ENCODE results near the gene SLC18A2.

Gene SLC18A2

GRCh38 chr10:117240621-117241529 lies at the start of gene SLC18A2:
Gene SLC18A2 (plus strand): TSS chr10:117241114. CDS start chr10:117241694, 580 bp downstream.
- H3K4me3 ChIP-seq (ENCODE audit: control insufficient read depth, low read depth, low read length), result no peak within 1 kb of the TSS
- TF ChIP-seq CTCF (IDR thresholded peaks at IDR 0.05; ENCODE audit: control insufficient read depth, insufficient read depth, low read depth, low read length, missing control alignments), result no peak
- DNase-seq (ENCODE audit: low read depth), result no peak

GRCh38 chr10:117197189-117197588 lies 43.7 kb upstream of the SLC18A2 start, which contains the start of gene KCNK18:
Gene KCNK18 (plus strand): TSS chr10:117197489. CDS start chr10:117197489, 0 bp downstream.
- DNase-seq (ENCODE audit: low read depth), result no peak
- no peak for TF ChIP-seq CTCF (IDR thresholded peaks at IDR 0.05; ENCODE audit: control insufficient read depth, insufficient read depth, low read depth, low read length, missing control alignments)
- H3K4me3 ChIP-seq (ENCODE audit: control insufficient read depth, low read depth, low read length), result no peak within 1 kb of the TSS

GRCh38 chr10:117198088-117198487 lies 42.8 kb upstream of the SLC18A2 start:
- TF ChIP-seq CTCF (IDR thresholded peaks at IDR 0.05; ENCODE audit: control insufficient read depth, insufficient read depth, low read depth, low read length, missing control alignments), result no peak
- no peak for DNase-seq (ENCODE audit: low read depth)
- no peak overlapping the region for H3K4me3 ChIP-seq (ENCODE audit: control insufficient read depth, low read depth, low read length)

GRCh38 chr10:117201826-117202225 lies 39.1 kb upstream of the SLC18A2 start:
- no peak for DNase-seq (ENCODE audit: low read depth)
- no peak overlapping the region for H3K4me3 ChIP-seq (ENCODE audit: control insufficient read depth, low read depth, low read length)
- no peak for TF ChIP-seq CTCF (IDR thresholded peaks at IDR 0.05; ENCODE audit: control insufficient read depth, insufficient read depth, low read depth, low read length, missing control alignments)

GRCh38 chr10:117204316-117204715 lies 36.6 kb upstream of the SLC18A2 start:
- no peak for TF ChIP-seq CTCF (IDR thresholded peaks at IDR 0.05; ENCODE audit: control insufficient read depth, insufficient read depth, low read depth, low read length, missing control alignments)
- H3K4me3 ChIP-seq (ENCODE audit: control insufficient read depth, low read depth, low read length), result no peak overlapping the region
- no peak for DNase-seq (ENCODE audit: low read depth)

GRCh38 chr10:117212176-117212575 lies 28.7 kb upstream of the SLC18A2 start:
- DNase-seq (ENCODE audit: low read depth), result no peak
- TF ChIP-seq CTCF (IDR thresholded peaks at IDR 0.05; ENCODE audit: control insufficient read depth, insufficient read depth, low read depth, low read length, missing control alignments), result no peak

More at GRCh38 chr10:117212176-117212575, 28.7 kb upstream of the SLC18A2 start:
- H3K4me3 ChIP-seq (ENCODE audit: control insufficient read depth, low read depth, low read length), result no peak overlapping the region
